ENCODE measurements around the gene GPSM1. TPM values are rescaled to one million over a fixed set of nuclear protein-coding genes. Genes with fewer than 3 reads are reported as not detected.

GPSM1 gene, protein sequence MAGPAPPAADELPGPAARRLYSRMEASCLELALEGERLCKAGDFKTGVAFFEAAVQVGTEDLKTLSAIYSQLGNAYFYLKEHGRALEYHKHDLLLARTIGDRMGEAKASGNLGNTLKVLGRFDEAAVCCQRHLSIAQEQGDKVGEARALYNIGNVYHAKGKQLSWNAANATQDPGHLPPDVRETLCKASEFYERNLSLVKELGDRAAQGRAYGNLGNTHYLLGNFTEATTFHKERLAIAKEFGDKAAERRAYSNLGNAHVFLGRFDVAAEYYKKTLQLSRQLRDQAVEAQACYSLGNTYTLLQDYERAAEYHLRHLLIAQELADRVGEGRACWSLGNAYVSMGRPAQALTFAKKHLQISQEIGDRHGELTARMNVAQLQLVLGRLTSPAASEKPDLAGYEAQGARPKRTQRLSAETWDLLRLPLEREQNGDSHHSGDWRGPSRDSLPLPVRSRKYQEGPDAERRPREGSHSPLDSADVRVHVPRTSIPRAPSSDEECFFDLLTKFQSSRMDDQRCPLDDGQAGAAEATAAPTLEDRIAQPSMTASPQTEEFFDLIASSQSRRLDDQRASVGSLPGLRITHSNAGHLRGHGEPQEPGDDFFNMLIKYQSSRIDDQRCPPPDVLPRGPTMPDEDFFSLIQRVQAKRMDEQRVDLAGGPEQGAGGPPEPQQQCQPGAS
- 41.4 and 67.7 TPM in 2 replicates for total RNA-seq

DNA sequence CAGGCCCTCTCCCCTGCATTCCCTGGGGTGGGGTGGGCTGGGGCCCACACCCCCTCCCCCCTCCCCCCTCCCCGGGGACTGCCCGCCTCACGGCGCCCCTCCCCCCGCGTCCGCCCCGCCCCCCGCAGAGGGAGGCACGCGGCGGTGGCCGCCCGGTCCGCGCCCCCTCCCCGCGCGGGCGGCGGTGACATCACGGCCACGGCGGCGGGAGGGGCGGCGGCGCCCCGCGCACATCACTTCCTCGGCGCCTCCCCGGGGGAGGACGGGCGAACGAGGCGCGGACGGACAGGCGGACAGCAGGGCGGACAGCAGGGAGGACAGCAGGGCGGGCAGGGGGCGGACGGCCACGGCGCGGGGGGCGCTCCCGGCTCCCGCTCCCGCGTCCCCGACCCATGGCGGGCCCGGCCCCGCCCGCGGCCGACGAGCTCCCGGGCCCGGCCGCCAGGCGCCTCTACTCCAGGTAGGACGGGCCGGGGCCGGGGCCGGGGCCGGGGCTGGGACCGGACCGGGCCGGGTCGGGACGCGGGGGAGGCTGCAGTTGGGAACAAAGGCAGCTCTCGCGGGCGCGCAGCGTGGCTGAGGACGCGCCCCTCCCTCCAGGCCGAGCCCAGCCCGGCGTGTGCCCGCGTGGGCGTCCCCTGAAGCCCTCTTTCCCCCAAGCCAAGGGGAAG, at the start of gene GPSM1:
TSS of gene GPSM1 (plus strand) at position 236 of the 671 bp plus-strand sequence. CDS start at position 393, 157 bp downstream.

DNA sequence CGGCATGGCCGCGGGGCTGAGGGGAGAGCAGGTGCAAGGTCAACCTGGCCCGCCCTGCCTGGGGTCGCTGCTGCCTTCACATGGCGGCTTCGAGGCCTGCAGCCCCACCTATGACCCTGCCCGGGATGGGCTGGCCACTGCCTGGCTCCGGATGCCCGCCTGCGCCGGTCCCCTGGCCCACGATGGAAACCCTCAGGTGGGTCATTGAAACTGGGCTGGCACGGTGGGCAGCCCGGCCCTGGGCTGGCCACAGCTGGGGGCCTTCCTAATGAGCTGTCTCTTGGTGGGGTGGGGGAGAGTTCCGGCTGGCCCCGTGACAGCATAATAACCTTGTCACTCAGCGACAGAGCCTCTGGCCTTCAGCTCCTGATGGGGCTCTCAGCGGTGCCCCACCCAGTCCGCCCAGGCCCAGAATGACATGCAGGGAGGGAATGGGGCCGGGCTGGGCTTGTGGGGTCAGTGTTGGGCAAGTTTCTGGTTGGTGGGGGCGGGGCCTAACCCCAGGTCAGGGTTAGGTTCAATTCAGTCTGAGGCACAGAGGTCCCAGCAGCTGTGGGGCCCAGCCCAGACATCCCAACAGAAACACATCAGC, 23.4 kb upstream of the GPSM1 start, which contains the start of gene CCDC187:
TSS of gene CCDC187 (minus strand) at position 270 of the 592 bp plus-strand sequence. CDS start at position 6, 264 bp downstream.

DNA sequence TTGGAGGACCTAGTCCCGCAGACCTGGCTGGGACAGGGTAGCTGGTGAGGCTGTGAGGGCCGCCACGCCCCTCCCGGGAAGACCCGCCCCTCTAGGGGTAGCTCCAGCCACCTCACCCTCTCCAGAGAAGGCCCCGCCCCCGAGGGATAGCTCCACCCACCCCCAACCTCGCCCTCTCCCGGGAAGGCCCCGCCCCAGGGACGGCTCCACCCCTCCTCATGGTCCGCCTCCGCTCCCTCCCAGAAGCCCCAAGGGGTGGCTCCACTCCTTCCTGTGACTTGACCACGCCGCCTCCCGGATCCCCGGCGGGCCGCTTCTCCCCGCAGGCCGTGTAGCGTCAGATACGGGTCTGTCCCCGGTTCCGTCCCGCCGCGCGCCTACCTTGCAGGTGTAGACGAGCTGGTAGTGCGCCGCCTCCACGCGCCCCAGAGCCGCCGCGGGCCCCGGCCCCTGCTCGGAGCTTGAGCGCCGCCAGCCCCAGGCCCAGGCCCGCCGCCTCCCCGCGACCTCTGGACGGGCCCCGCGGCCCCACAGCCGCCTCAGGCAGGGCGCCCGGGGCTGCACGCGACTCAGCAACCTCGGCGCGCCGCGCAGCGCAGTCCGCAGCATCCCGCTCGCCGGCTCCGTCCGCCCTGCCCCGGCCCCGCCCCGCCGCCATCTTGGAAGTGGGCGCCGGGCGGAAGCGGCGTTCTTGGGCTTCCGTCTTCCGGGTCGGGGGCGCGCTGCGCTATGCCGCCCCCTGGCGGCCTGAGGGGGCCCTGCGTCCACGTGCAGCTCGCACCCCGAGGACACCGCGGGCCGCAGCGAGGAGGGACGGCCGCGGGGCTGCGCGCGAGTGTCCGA, 36.0 kb downstream of the GPSM1 start, which contains the start of gene DNLZ:
TSS of gene DNLZ (minus strand) at position 639 of the 843 bp plus-strand sequence. CDS start at position 609, 30 bp downstream.

DNA sequence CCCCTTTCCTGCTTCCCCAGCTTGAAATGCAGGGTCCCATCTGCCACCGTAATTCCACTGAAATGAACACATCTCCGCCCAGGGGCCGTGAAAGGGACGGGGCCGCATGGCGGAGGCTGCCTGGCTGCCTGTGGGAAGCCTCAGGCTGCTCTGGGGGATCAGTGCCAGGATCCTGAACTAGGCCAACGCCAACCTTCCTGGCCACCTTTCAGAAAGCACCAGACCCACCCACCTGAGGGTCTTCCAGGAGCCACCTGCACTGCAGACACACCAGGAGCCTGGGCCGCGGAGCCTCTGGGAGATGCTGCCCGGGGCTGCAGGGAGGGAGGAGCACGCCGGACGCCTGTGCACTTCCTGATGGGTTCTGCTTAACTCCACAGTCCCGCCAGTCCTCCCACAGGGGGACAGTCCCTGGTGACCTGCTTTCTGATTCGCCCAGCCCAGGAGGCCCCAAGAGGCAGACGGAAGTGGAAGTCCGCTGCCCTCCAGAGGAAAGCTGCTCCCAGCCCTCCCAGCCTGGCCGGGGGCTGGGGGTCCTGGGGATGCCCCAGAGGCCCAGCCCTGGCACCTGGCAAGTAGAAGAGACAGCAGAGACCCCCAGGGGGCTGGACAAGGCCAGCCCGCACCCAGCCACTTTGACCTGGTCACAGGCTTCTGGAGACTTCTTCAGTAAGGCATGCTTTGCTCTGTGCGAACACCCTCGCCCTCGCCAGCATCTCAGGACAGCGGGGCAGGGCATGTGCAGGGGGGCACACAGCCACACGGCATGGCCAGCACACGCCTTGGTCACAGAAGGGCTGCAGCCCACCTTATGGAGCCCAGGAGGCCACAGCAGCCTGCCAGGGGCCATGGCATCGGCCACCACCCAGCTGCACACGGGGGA, 46.2 kb downstream of the GPSM1 start, which contains the start of gene CARD9:
TSS of gene CARD9 (minus strand) at position 370 of the 883 bp plus-strand sequence. CDS start 1,591 bp downstream, outside the sequence.

DNA sequence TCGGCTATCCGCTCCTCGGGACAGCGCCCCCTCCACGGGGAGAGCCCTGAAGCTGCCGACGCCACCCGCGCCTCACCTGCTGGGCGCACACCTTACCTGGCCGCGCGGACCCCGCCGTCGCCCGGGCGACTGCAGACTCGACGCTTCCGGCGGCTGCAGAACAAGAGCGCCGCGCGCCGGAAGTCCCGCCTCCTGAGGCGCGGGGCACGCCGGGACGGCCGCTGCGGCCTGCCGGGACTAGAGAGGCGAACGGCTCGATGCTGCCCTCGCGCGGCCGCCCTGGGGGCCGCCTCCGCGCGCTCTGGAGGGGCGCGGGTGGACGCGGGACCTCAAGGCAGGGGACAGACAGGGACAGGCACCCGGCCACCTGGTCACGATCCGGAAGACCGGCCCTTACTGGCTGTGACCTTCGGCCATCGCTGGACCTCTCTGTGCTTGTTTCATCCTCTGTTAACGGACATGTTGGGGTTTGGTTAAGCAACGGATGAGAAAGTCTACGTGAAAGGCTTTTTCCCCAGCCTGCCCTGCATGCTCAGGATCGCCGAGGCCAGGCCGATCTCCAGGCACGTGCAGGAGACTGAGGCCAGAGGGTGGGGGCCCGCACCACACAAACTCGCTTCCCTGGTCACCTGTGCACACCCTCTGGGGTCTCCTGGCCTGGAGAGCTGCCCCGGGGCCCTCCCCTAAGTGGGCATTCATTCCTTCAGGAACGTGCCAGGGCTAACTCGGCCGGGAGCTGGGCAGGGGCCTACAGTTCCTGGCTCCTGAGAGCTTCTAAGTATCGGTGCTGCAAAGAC, 72.9 kb downstream of the GPSM1 start, which contains the start of gene SNAPC4:
TSS of gene SNAPC4 (minus strand) at position 133 of the 797 bp plus-strand sequence. CDS start 1,742 bp downstream, outside the sequence.

Other genes with a start within 250 kb of the GPSM1 start
- gene NACC2, start 232.2 kb upstream of the GPSM1 start, total RNA-seq, result 28.2 and 29.8 TPM in 2 replicates
- gene TMEM250, start 208.7 kb upstream of the GPSM1 start, total RNA-seq, result 51.2 and 70.4 TPM in 2 replicates
- not detected in 2 replicates for gene LHX3, start 122.4 kb upstream of the GPSM1 start, total RNA-seq
- 12.5 and 19.3 TPM in 2 replicates for gene QSOX2, start 81.7 kb upstream of the GPSM1 start, total RNA-seq
- not detected in 2 replicates for gene CCDC187, start 23.4 kb upstream of the GPSM1 start, total RNA-seq
- gene DNLZ, start 36.2 kb downstream of the GPSM1 start, total RNA-seq, result 7.0 and 27.6 TPM in 2 replicates
- 3.9 and 12.9 TPM in 2 replicates for gene CARD9, start 46.1 kb downstream of the GPSM1 start, total RNA-seq
- 7.7 and 9.6 TPM in 2 replicates for gene SNAPC4, start 72.6 kb downstream of the GPSM1 start, total RNA-seq
- gene ENTR1, start 83.1 kb downstream of the GPSM1 start, total RNA-seq, result 37.9 and 47.8 TPM in 2 replicates
- 41.1 and 62.1 TPM in 2 replicates for gene PMPCA, start 83.1 kb downstream of the GPSM1 start, total RNA-seq
- gene INPP5E, start 112.3 kb downstream of the GPSM1 start, total RNA-seq, result 6.8 and 14.7 TPM in 2 replicates
- gene SEC16A, start 155.5 kb downstream of the GPSM1 start, total RNA-seq, result 58.6 and 62.4 TPM in 2 replicates
- gene NOTCH1, start 218.5 kb downstream of the GPSM1 start, total RNA-seq, result 30.4 and 32.9 TPM in 2 replicates

Measured in placental pericyte (primary cell).